Suprapubic skin (tissue), 3 donors: ENCODE measurements around the gene C15orf61.

Experiments used
- POLR2A ChIP-seq, 2 donors: fragments of 450-650 bp; IDR thresholded peaks; one replicate each; pipeline ENCODE4 v1.6.1; 2017; ENCODE audit warnings: antibody characterized with exemption in 2 of 2, mild to moderate bottlenecking in 2 of 2, moderate library complexity in 2 of 2
- TF ChIP-seq, protein P1 (sequence below), 2 donors: fragments of 200-600 bp in 1 of 2; fragments of 450-650 bp in 1 of 2; sonication (generic) in 1 of 2; IDR thresholded peaks; one replicate each; pipeline ENCODE4 v1.5.1; 2016 to 2019; ENCODE audit warnings: antibody characterized with exemption in 2 of 2, mild to moderate bottlenecking in 1 of 2, moderate library complexity in 1 of 2

DNA sequence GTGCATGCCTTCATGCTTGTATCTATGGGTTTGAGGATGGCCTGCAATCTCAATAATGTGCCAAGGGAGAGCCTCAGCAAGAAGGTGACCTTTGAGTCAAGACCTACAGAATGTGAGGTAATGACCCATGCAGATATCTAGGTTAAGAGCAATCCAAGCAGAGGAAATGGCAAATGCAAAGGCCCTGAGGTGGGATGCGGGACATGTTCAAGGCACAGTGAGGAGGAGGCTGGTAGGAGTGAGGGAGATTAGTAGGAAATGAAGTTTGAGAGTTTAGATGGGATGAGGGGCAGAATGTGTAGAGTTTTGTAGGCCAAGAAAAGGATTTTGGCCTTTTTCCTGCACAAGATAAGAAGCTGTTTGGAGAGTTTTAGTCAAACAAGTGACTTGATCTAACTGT is 16.8 kb downstream of the C15orf61 start:
- TF ChIP-seq, protein P1, sequence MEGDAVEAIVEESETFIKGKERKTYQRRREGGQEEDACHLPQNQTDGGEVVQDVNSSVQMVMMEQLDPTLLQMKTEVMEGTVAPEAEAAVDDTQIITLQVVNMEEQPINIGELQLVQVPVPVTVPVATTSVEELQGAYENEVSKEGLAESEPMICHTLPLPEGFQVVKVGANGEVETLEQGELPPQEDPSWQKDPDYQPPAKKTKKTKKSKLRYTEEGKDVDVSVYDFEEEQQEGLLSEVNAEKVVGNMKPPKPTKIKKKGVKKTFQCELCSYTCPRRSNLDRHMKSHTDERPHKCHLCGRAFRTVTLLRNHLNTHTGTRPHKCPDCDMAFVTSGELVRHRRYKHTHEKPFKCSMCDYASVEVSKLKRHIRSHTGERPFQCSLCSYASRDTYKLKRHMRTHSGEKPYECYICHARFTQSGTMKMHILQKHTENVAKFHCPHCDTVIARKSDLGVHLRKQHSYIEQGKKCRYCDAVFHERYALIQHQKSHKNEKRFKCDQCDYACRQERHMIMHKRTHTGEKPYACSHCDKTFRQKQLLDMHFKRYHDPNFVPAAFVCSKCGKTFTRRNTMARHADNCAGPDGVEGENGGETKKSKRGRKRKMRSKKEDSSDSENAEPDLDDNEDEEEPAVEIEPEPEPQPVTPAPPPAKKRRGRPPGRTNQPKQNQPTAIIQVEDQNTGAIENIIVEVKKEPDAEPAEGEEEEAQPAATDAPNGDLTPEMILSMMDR (IDR thresholded peaks at IDR 0.05): no peak
- TF ChIP-seq POLR2A (IDR thresholded peaks at IDR 0.05): no peak
